ENCODE measurements around the gene ERBIN. TPM values are rescaled to one million over a fixed set of nuclear protein-coding genes. Genes with fewer than 3 reads are reported as not detected.

The ERBIN gene
- total and polyA plus RNA-seq, 2 experiments from 2014 or later: 15.6 to 26.4 TPM

- H3K27me3 Mint-ChIP-seq (ENCODE audit: insufficient read depth, low read depth, poor library complexity): peaks cover 5% of the 10 kb centered on the region
- TF ChIP-seq STAT1 (IDR thresholded peaks at IDR 0.05; ENCODE audit: unreplicated experiment) (no peak), JUNB (IDR thresholded peaks at IDR 0.05; ENCODE audit: unreplicated experiment) (no peak), CTCF (conservative IDR thresholded peaks at IDR 0.05; ENCODE audit: low read depth in 2 of 2) (no peak), EZH2 (IDR thresholded peaks at IDR 0.05; ENCODE audit: low read depth, unreplicated experiment) (no peak), NANOG (IDR thresholded peaks at IDR 0.05; ENCODE audit: borderline replicate concordance) (no peak), CREB1 (CRISPR knock-in tag; IDR thresholded peaks at IDR 0.05; ENCODE audit: low read depth) (no peak), ZNF331 (CRISPR knock-in tag; IDR thresholded peaks at IDR 0.05; ENCODE audit: low read depth) (no peak), REST (IDR thresholded peaks at IDR 0.05; ENCODE audit: unreplicated experiment) (no peak), POLR2AphosphoS5 (IDR thresholded peaks at IDR 0.05; ENCODE audit: low read depth) (no peak)
- no peak overlapping the region for H3K27ac Mint-ChIP-seq
- Histone ChIP-seq H3K9me2 (ENCODE audit: insufficient read depth) (no peaks in the 10 kb centered on the region), H3K27ac (ENCODE audit: low read depth) (no peak overlapping the region), H3K79me2 (replicated peaks; ENCODE audit: insufficient read depth) (peaks cover 18% of the 10 kb centered on the region), H3K36me3 (ENCODE audit: insufficient read depth) (no peaks in the 10 kb centered on the region), H3K4me1 (ENCODE audit: insufficient read depth) (no peaks in the 10 kb centered on the region), H2AFZ (no peak overlapping the region), H3K4me3 (no peak overlapping the region), H3K27me3 (ENCODE audit: insufficient read depth) (no peaks in the 10 kb centered on the region), H3K4me2 (no peak overlapping the region), H3F3A (replicated peaks; ENCODE audit: low read depth) (no peaks in the 10 kb centered on the region), H4K20me1 (replicated peaks; ENCODE audit: insufficient read depth) (peaks cover 7% of the 10 kb centered on the region)
- ATAC-seq: no peak
- no peak for DNase-seq (ENCODE audit: low spot score)
- no peaks in the 10 kb centered on the region; the same call in 2 of the 3 replicates for H3K4me1 Mint-ChIP-seq
- no peaks in the 10 kb centered on the region; the same call in 2 of the 3 replicates for H3K36me3 Mint-ChIP-seq (ENCODE audit: low read depth)
- H3K9me3 Mint-ChIP-seq: no peaks in the 10 kb centered on the region
- H3K4me3 Mint-ChIP-seq: no peak overlapping the region
Observed at GRCh38 chr5:66012271-66012670, 85.9 kb downstream of the ERBIN start.

- Histone ChIP-seq H3F3A (replicated peaks; ENCODE audit: low read depth) (no peaks in the 10 kb centered on the region), H3K27ac (ENCODE audit: low read depth) (no peak overlapping the region), H3K27me3 (ENCODE audit: insufficient read depth) (no peaks in the 10 kb centered on the region), H3K9me2 (ENCODE audit: insufficient read depth) (no peaks in the 10 kb centered on the region), H3K79me2 (replicated peaks; ENCODE audit: insufficient read depth) (peaks cover 17% of the 10 kb centered on the region), H3K36me3 (ENCODE audit: insufficient read depth) (no peaks in the 10 kb centered on the region), H3K4me2 (no peak overlapping the region), H2AFZ (no peak overlapping the region), H3K4me3 (no peak overlapping the region), H4K20me1 (replicated peaks; ENCODE audit: insufficient read depth) (peaks cover 7% of the 10 kb centered on the region), H3K4me1 (ENCODE audit: insufficient read depth) (no peaks in the 10 kb centered on the region)
- ATAC-seq: no peak
- no peaks in the 10 kb centered on the region; the same call in 2 of the 3 replicates for H3K36me3 Mint-ChIP-seq (ENCODE audit: low read depth)
- no peak overlapping the region for H3K27ac Mint-ChIP-seq
- peaks cover 5% of the 10 kb centered on the region for H3K27me3 Mint-ChIP-seq (ENCODE audit: insufficient read depth, low read depth, poor library complexity)
- TF ChIP-seq CTCF (conservative IDR thresholded peaks at IDR 0.05; ENCODE audit: low read depth in 2 of 2): no peak
- no peaks in the 10 kb centered on the region for H3K9me3 Mint-ChIP-seq
- no peak for DNase-seq (ENCODE audit: low spot score)
- H3K4me3 Mint-ChIP-seq: no peak overlapping the region
- H3K4me1 Mint-ChIP-seq: no peaks in the 10 kb centered on the region; the same call in 2 of the 3 replicates
Observed at GRCh38 chr5:66013397-66013796, 87.0 kb downstream of the ERBIN start.
